ENCODE measurements around the gene COL23A1.

The COL23A1 gene

GRCh38 chr5:178431782-178432165 is 158.4 kb downstream of the COL23A1 start:
- no peak for DNase-seq
- no peak for TF ChIP-seq POLR2A (IDR thresholded peaks at IDR 0.05; ENCODE audit: low read length)
- no peak for TF ChIP-seq GATA1 (IDR thresholded peaks at IDR 0.05; ENCODE audit: low read depth, low read length)

GRCh38 chr5:178431063-178431781 is 159.0 kb downstream of the COL23A1 start:
- TF ChIP-seq GATA1 (IDR thresholded peaks at IDR 0.05; ENCODE audit: low read depth, low read length) (no peak), POLR2A (IDR thresholded peaks at IDR 0.05; ENCODE audit: low read length) (no peak)
- no peak for DNase-seq

GRCh38 chr5:178430186-178431062 is 159.8 kb downstream of the COL23A1 start:
- DNase-seq = no peak
- TF ChIP-seq POLR2A (IDR thresholded peaks at IDR 0.05; ENCODE audit: low read length) (no peak), GATA1 (IDR thresholded peaks at IDR 0.05; ENCODE audit: low read depth, low read length) (no peak)

GRCh38 chr5:178429491-178430185 is 160.6 kb downstream of the COL23A1 start:
- TF ChIP-seq POLR2A (IDR thresholded peaks at IDR 0.05; ENCODE audit: low read length) (no peak), GATA1 (IDR thresholded peaks at IDR 0.05; ENCODE audit: low read depth, low read length) (no peak)
- DNase-seq = no peak

GRCh38 chr5:178429156-178429468 is 161.1 kb downstream of the COL23A1 start:
- TF ChIP-seq GATA1 (IDR thresholded peaks at IDR 0.05; ENCODE audit: low read depth, low read length) (no peak), POLR2A (IDR thresholded peaks at IDR 0.05; ENCODE audit: low read length) (no peak)
- no peak for DNase-seq

- no peak for DNase-seq
- TF ChIP-seq GATA1 (IDR thresholded peaks at IDR 0.05; ENCODE audit: low read depth, low read length) (no peak), POLR2A (IDR thresholded peaks at IDR 0.05; ENCODE audit: low read length) (no peak)
These were observed 161.6 kb downstream of the COL23A1 start for GRCh38 chr5:178428341-178429155.

- no peak for DNase-seq
- TF ChIP-seq POLR2A (IDR thresholded peaks at IDR 0.05; ENCODE audit: low read length) (no peak), GATA1 (IDR thresholded peaks at IDR 0.05; ENCODE audit: low read depth, low read length) (no peak)
These were observed 162.5 kb downstream of the COL23A1 start for GRCh38 chr5:178427576-178428197.

- TF ChIP-seq GATA1 (IDR thresholded peaks at IDR 0.05; ENCODE audit: low read depth, low read length) = no peak
- no peak for TF ChIP-seq POLR2A (IDR thresholded peaks at IDR 0.05; ENCODE audit: low read length)
- no peak for DNase-seq
These were observed 163.7 kb downstream of the COL23A1 start for GRCh38 chr5:178426326-178427130.

GRCh38 chr5:178425621-178426068 is 164.5 kb downstream of the COL23A1 start:
- TF ChIP-seq GATA1 (IDR thresholded peaks at IDR 0.05; ENCODE audit: low read depth, low read length) (no peak), POLR2A (IDR thresholded peaks at IDR 0.05; ENCODE audit: low read length) (no peak)
- no peak for DNase-seq

GRCh38 chr5:178424810-178425177 is 165.4 kb downstream of the COL23A1 start:
- TF ChIP-seq POLR2A (IDR thresholded peaks at IDR 0.05; ENCODE audit: low read length) (no peak), GATA1 (IDR thresholded peaks at IDR 0.05; ENCODE audit: low read depth, low read length) (no peak)
- DNase-seq = no peak

- TF ChIP-seq POLR2A (IDR thresholded peaks at IDR 0.05; ENCODE audit: low read length) (no peak), GATA1 (IDR thresholded peaks at IDR 0.05; ENCODE audit: low read depth, low read length) (no peak)
- no peak for DNase-seq
These were observed 166.0 kb downstream of the COL23A1 start for GRCh38 chr5:178423901-178424809.
